OCI-LY3 (cell line): Measurements from ENCODE around the gene GMCL1.

ENCODE experiments used
- CTCF ChIP-seq: fragments of 200-600, 300-600 bp; sonication (generic); IDR thresholded peaks from 2 replicates; pipeline ENCODE4 v1.5.1; 2014; ENCODE audit warnings: antibody characterized with exemption, low read length, low read depth
- EZH2phosphoT487 ChIP-seq: fragments of 200-600 bp; shearing (Covaris generic); IDR thresholded peaks from 2 replicates; pipeline ENCODE4 v1.6.1; 2018; ENCODE audit warnings: antibody characterized with exemption, mixed run types, low read depth

DNA sequence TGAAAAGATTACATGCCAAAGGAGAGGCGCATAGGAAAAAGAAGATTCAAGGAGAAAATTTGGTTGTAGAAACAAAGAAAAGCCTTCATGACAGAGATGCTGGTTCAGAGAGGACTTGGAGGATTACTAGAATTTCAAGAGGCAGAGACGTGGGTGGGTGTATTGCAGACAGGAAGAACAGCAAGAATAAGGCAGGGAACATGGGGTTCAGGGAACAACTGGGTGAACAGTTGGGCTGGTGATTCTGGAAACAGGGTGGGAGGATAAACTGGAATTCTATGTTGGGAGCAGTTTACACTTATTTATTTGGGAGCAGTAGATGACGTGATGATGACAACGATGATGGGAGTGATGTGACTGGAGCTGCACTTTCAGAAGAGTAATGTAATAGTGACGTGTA lies 18.4 kb upstream of the GMCL1 start:
- TF ChIP-seq CTCF (no peak), EZH2phosphoT487 (no peak)
